ENCODE data around the gene OR13C9. TPM values are rescaled to one million over a fixed set of nuclear protein-coding genes. Genes with fewer than 3 reads are reported as not detected.

Gene OR13C9
- total RNA-seq, 1 experiment from 2014 or later = not detected

- intact Hi-C loops (cut with micrococcal nuclease; ENCODE audit: unreplicated experiment) = no loop called here
- no TSS peak for BruUV-seq (replicated peaks)
- Histone ChIP-seq H3K27ac (ENCODE audit: low read length) (no peak overlapping the region), H3K4me1 (ENCODE audit: control insufficient read depth, insufficient read depth, low read length) (no peaks in the 10 kb centered on the region), H3K4me3 (ENCODE audit: low read depth in 2 of 2, low read length in 2 of 2) (no peak overlapping the region), H3K36me3 (ENCODE audit: control insufficient read depth, insufficient read depth, low read length) (no peaks in the 10 kb centered on the region), H3K9me3 (ENCODE audit: control insufficient read depth, insufficient read depth, low read depth, low read length) (no peaks in the 10 kb centered on the region), H3K27me3 (ENCODE audit: control insufficient read depth, insufficient read depth, low read length) (no peaks in the 10 kb centered on the region)
- no peak for ATAC-seq
- ChIA-PET POLR2A (no interaction called here), CTCF (no interaction called here)
- DNase-seq (ENCODE audit: low read depth, low spot score) = no peak
- TF ChIP-seq POLR2AphosphoS5 (IDR thresholded peaks at IDR 0.05; ENCODE audit: low read depth, low read length) (no peak), REST (IDR thresholded peaks at IDR 0.05; ENCODE audit: insufficient read depth in 1 of 2, low read depth in 2 of 2, low read length in 1 of 2) (no peak), CTCF (IDR thresholded peaks at IDR 0.05) (no peak), SIN3A (IDR thresholded peaks at IDR 0.05; ENCODE audit: borderline replicate concordance, insufficient read depth, low read depth, low read length) (no peak), TCF7L2 (IDR thresholded peaks at IDR 0.05; ENCODE audit: low read depth, low read length) (no peak)
- in situ Hi-C loops (cut with HindIII; ENCODE audit: low pct_unique_long_range_greater_than_20kb, low sequenced_read_pairs) = no loop called here
Observed at GRCh38 chr9:104589626-104590025, 28.4 kb downstream of the OR13C9 start.

GRCh38 chr9:104586496-104587180 is 31.4 kb downstream of the OR13C9 start:
- no peak for TF ChIP-seq REST (IDR thresholded peaks at IDR 0.05; ENCODE audit: insufficient read depth in 1 of 2, low read depth in 2 of 2, low read length in 1 of 2)
- TF ChIP-seq CTCF (IDR thresholded peaks at IDR 0.05) = no peak
- TF ChIP-seq SIN3A (IDR thresholded peaks at IDR 0.05; ENCODE audit: borderline replicate concordance, insufficient read depth, low read depth, low read length) = no peak
- TF ChIP-seq TCF7L2 (IDR thresholded peaks at IDR 0.05; ENCODE audit: low read depth, low read length) = no peak
- no peak for TF ChIP-seq POLR2AphosphoS5 (IDR thresholded peaks at IDR 0.05; ENCODE audit: low read depth, low read length)

More at GRCh38 chr9:104586496-104587180, 31.4 kb downstream of the OR13C9 start:
- DNase-seq (ENCODE audit: low read depth, low spot score) (no peak), ATAC-seq (no peak)
- Histone ChIP-seq H3K27ac (ENCODE audit: low read length) (no peak overlapping the region), H3K27me3 (ENCODE audit: control insufficient read depth, insufficient read depth, low read length) (no peaks in the 10 kb centered on the region), H3K4me3 (ENCODE audit: low read depth in 2 of 2, low read length in 2 of 2) (no peak overlapping the region), H3K9me3 (ENCODE audit: control insufficient read depth, insufficient read depth, low read depth, low read length) (no peaks in the 10 kb centered on the region), H3K4me1 (ENCODE audit: control insufficient read depth, insufficient read depth, low read length) (no peaks in the 10 kb centered on the region), H3K36me3 (ENCODE audit: control insufficient read depth, insufficient read depth, low read length) (no peaks in the 10 kb centered on the region)
- intact Hi-C loops (cut with micrococcal nuclease; ENCODE audit: unreplicated experiment) (no loop called here), in situ Hi-C loops (cut with HindIII; ENCODE audit: low pct_unique_long_range_greater_than_20kb, low sequenced_read_pairs) (no loop called here)
- ChIA-PET CTCF (no interaction called here), POLR2A (no interaction called here)
- no TSS peak for BruUV-seq (replicated peaks)
